ENCODE data around the gene INA. TPM values are rescaled to one million over a fixed set of nuclear protein-coding genes. Genes with fewer than 3 reads are reported as not detected.

The INA gene
- total RNA-seq, 3 donors from 2014 or later (not counting 1 experiment from before 2014, with no cell fraction given) = not detected

- Histone ChIP-seq H3K9me3 (ENCODE audit: control insufficient read depth, insufficient read depth, low read length) (no peaks in the 10 kb centered on the region), H3K27ac (ENCODE audit: low read length) (no peak overlapping the region), H3K27me3 (ENCODE audit: control insufficient read depth, insufficient read depth, low read length) (no peaks in the 10 kb centered on the region), H3K4me3 (ENCODE audit: low read length) (no peak overlapping the region), H3K4me1 (ENCODE audit: control insufficient read depth, insufficient read depth, low read length) (no peaks in the 10 kb centered on the region), H3K36me3 (ENCODE audit: control insufficient read depth, insufficient read depth, low read length) (peaks cover 24% of the 10 kb centered on the region)
- Mint-ChIP-seq H3K4me3 (no peak overlapping the region), H3K9me3 (no peaks in the 10 kb centered on the region), H3K27me3 (ENCODE audit: low read depth in 2 of 2) (no peaks in the 10 kb centered on the region), H3K27ac (no peak overlapping the region), H3K36me3 (no peaks in the 10 kb centered on the region), H3K4me1 (no peaks in the 10 kb centered on the region)
- intact Hi-C loops (cut with micrococcal nuclease) = no loop called here
- WGBS (ENCODE audit: insufficient coverage) = 94% methylated on average over 2 of the region's 4 CpGs
- no peak for TF ChIP-seq CTCF (IDR thresholded peaks at IDR 0.05)
- DNase-seq (no peak), ATAC-seq (no peak)
Observed at GRCh38 chr10:103336370-103336769, 59.4 kb downstream of the INA start.

Other genes with a start within 250 kb of the INA start
- gene NT5C2, start 83.9 kb upstream of the INA start, total RNA-seq = 100 to 1,000 TPM in 1 of 3 donors, 10 to 100 TPM in 2; 84.4 to 110 (median 89.4) TPM
- not detected for gene RPEL1, start 31.3 kb upstream of the INA start, total RNA-seq
- 1 to 10 TPM; 5.1 to 8.1 (median 7.1) TPM for gene PCGF6, start 74.0 kb downstream of the INA start, total RNA-seq
- 1 to 10 TPM; 3.6 to 8.8 (median 6.3) TPM for gene TAF5, start 90.8 kb downstream of the INA start, total RNA-seq
- gene ATP5MK, start 119.3 kb downstream of the INA start, total RNA-seq = 100 to 1,000 TPM; 121 to 157 (median 154) TPM
- 10 to 100 TPM; 25.5 to 30.9 (median 29.5) TPM for gene PDCD11, start 119.5 kb downstream of the INA start, total RNA-seq
- gene CALHM2, start 175.2 kb downstream of the INA start, total RNA-seq = 10 to 100 TPM; 26.6 to 55.2 (median 37.2) TPM
- under 1 TPM in 2 of 3 donors, not detected in 1; 0.23 to 0.57 TPM for gene CALHM1, start 181.8 kb downstream of the INA start, total RNA-seq
- not detected for gene CALHM3, start 202.1 kb downstream of the INA start, total RNA-seq
- 1 to 10 TPM in 2 of 3 donors, under 1 TPM in 1; 0.95 to 8.5 (median 1.5) TPM for gene NEURL1, start 216.6 kb downstream of the INA start, total RNA-seq